Hindlimb muscle (tissue), 1 donor: ENCODE results near the gene XRRA1. TPM values are rescaled to one million over a fixed set of nuclear protein-coding genes. Genes with fewer than 3 reads are reported as not detected.
"Not testable (repeated sequence)": the region's sequence is repeated elsewhere in the genome, so short reads cannot be mapped to it uniquely, and the experiment has no call there.

Experiments
- DNase-seq: peaks from one replicate; pipeline ENCODE4 v3.0.0-alpha.2; 2013
- polyA plus RNA-seq: library from polyadenylated mRNA; unstranded; fragments of 120-200 nt; gene quantifications from one replicate; pipeline ENCODE4 v1.2.1, GENCODE V29; 2013; ENCODE audit not compliant: insufficient read length

Gene XRRA1
- 5.6 TPM for polyA plus RNA-seq

- peak; percentile 98 for DNase-seq
These were observed at the start of gene XRRA1, which contains the start of gene SPCS2 for GRCh38 chr11:74948898-74949752. Gene XRRA1 (minus strand): TSS chr11:74949091. CDS start chr11:74940878, 8,213 bp downstream. Gene SPCS2 (plus strand): TSS chr11:74949266. CDS start chr11:74949286, 20 bp downstream.

- DNase-seq = no peak
These were observed 44.0 kb upstream of the XRRA1 start for GRCh38 chr11:74992852-74993251.

GRCh38 chr11:74990941-74991340 is 42.0 kb upstream of the XRRA1 start:
- DNase-seq = no peak

GRCh38 chr11:74990150-74990549 is 41.3 kb upstream of the XRRA1 start:
- not testable (repeated sequence) for DNase-seq

GRCh38 chr11:74989260-74989638 is 40.4 kb upstream of the XRRA1 start:
- peak; percentile 3 for DNase-seq

GRCh38 chr11:74988541-74989259 is 39.8 kb upstream of the XRRA1 start, which contains the start of gene NEU3:
Gene NEU3 (plus strand): TSS chr11:74988933. CDS start chr11:74989061, 128 bp downstream.
- peak; percentile 73 for DNase-seq

- no peak for DNase-seq
These were observed 35.8 kb upstream of the XRRA1 start for GRCh38 chr11:74984730-74985129.

GRCh38 chr11:74984070-74984469 is 35.2 kb upstream of the XRRA1 start:
- no peak for DNase-seq

- DNase-seq = no peak
These were observed 33.0 kb upstream of the XRRA1 start for GRCh38 chr11:74981888-74982287.

- DNase-seq = no peak
These were observed 31.7 kb upstream of the XRRA1 start for GRCh38 chr11:74980634-74981033.

GRCh38 chr11:74978041-74978440 is 29.1 kb upstream of the XRRA1 start:
- no peak for DNase-seq

GRCh38 chr11:74971424-74971823 is 22.5 kb upstream of the XRRA1 start:
- no peak for DNase-seq

GRCh38 chr11:74970852-74971395 is 22.0 kb upstream of the XRRA1 start:
- DNase-seq = no peak

GRCh38 chr11:74966651-74967050 is 17.8 kb upstream of the XRRA1 start:
- no peak for DNase-seq

GRCh38 chr11:74960128-74960527 is 11.2 kb upstream of the XRRA1 start:
- not testable (repeated sequence) for DNase-seq

GRCh38 chr11:74957937-74958629 is 9.2 kb upstream of the XRRA1 start:
- no peak for DNase-seq

- DNase-seq = peak; percentile 42
These were observed 7.6 kb upstream of the XRRA1 start for GRCh38 chr11:74956397-74957015.

- no peak for DNase-seq
These were observed 5.3 kb upstream of the XRRA1 start for GRCh38 chr11:74954199-74954598.

- no peak for DNase-seq
These were observed 4.6 kb upstream of the XRRA1 start for GRCh38 chr11:74953451-74953850.

- no peak for DNase-seq
These were observed 3.9 kb upstream of the XRRA1 start for GRCh38 chr11:74952752-74953151.

- DNase-seq = no peak
These were observed 2.3 kb upstream of the XRRA1 start for GRCh38 chr11:74951226-74951625.

GRCh38 chr11:74950374-74950969 is 1.6 kb upstream of the XRRA1 start:
- DNase-seq = no peak
